ENCODE data around the gene ITIH3.

GRCh38 chr3:52843108-52843865 lies 48.7 kb downstream of the ITIH3 start:
- TF ChIP-seq CTCF (IDR thresholded peaks at IDR 0.05) (no peak), POLR2A (IDR thresholded peaks at IDR 0.05) (no peak)
